ENCODE data around the gene RANBP3. TPM values are rescaled to one million over a fixed set of nuclear protein-coding genes. Genes with fewer than 3 reads are reported as not detected.

RANBP3 gene
- total RNA-seq, 1 experiment from 2014 or later: 59.5 TPM

- DNase-seq (ENCODE audit: unreplicated experiment): no peak
- no TSS peak for BruUV-seq (replicated peaks)
- Mint-ChIP-seq H3K4me1 (ENCODE audit: insufficient read depth, unreplicated experiment) (no peaks in the 10 kb centered on the region), H3K27ac (ENCODE audit: low read depth, unreplicated experiment) (no peak overlapping the region), H3K36me3 (ENCODE audit: insufficient read depth, unreplicated experiment) (peaks cover 12% of the 10 kb centered on the region), H3K9me3 (ENCODE audit: unreplicated experiment) (no peaks in the 10 kb centered on the region), H3K4me3 (ENCODE audit: unreplicated experiment) (no peak overlapping the region), H3K27me3 (ENCODE audit: insufficient read depth, unreplicated experiment) (no peaks in the 10 kb centered on the region)
- intact Hi-C loops (cut with micrococcal nuclease): no loop called here
- CTCF ChIA-PET: interaction anchor here (0.8 to 1.8 kb wide), 3 partner anchors 11 to 18 kb away, joined by 3 to 5 read pairs (median 4); no protein-coding TSS in a partner anchor
- POLR2A ChIA-PET: no interaction called here
- no peak for TF ChIP-seq CTCF (IDR thresholded peaks at IDR 0.05; ENCODE audit: unreplicated experiment)
Observed at GRCh38 chr19:6005321-6006069, 27.6 kb upstream of the RANBP3 start.

GRCh38 chr19:6003976-6004375 is 26.0 kb upstream of the RANBP3 start:
- H3K36me3 Mint-ChIP-seq (ENCODE audit: insufficient read depth, unreplicated experiment): peaks cover 12% of the 10 kb centered on the region
- BruUV-seq (replicated peaks): no TSS peak
- TF ChIP-seq CTCF (IDR thresholded peaks at IDR 0.05; ENCODE audit: unreplicated experiment): no peak
- H3K9me3 Mint-ChIP-seq (ENCODE audit: unreplicated experiment): no peaks in the 10 kb centered on the region
- POLR2A ChIA-PET: interaction anchor here (0.5 kb wide), 1 partner anchor 15 kb away, joined by 3 read pairs; no protein-coding TSS in a partner anchor
- no peak for DNase-seq (ENCODE audit: unreplicated experiment)
- H3K27me3 Mint-ChIP-seq (ENCODE audit: insufficient read depth, unreplicated experiment): no peaks in the 10 kb centered on the region
- H3K4me3 Mint-ChIP-seq (ENCODE audit: unreplicated experiment): no peak overlapping the region
- intact Hi-C loops (cut with micrococcal nuclease): no loop called here
- no peaks in the 10 kb centered on the region for H3K4me1 Mint-ChIP-seq (ENCODE audit: insufficient read depth, unreplicated experiment)
- H3K27ac Mint-ChIP-seq (ENCODE audit: low read depth, unreplicated experiment): no peak overlapping the region
- CTCF ChIA-PET: no interaction called here

GRCh38 chr19:6002591-6002990 is 24.7 kb upstream of the RANBP3 start:
- TF ChIP-seq CTCF (IDR thresholded peaks at IDR 0.05; ENCODE audit: unreplicated experiment): no peak
- H3K36me3 Mint-ChIP-seq (ENCODE audit: insufficient read depth, unreplicated experiment): peaks cover 8% of the 10 kb centered on the region
- no peak for DNase-seq (ENCODE audit: unreplicated experiment)
- H3K27me3 Mint-ChIP-seq (ENCODE audit: insufficient read depth, unreplicated experiment): no peaks in the 10 kb centered on the region
- ChIA-PET CTCF (interaction anchor here (1.8 kb wide), 1 partner anchor 216 kb away, joined by 8 read pairs; no protein-coding TSS in a partner anchor), POLR2A (no interaction called here)
- no peaks in the 10 kb centered on the region for H3K9me3 Mint-ChIP-seq (ENCODE audit: unreplicated experiment)
- intact Hi-C loops (cut with micrococcal nuclease): no loop called here
- no peaks in the 10 kb centered on the region for H3K4me1 Mint-ChIP-seq (ENCODE audit: insufficient read depth, unreplicated experiment)
- no TSS peak for BruUV-seq (replicated peaks)
- H3K4me3 Mint-ChIP-seq (ENCODE audit: unreplicated experiment): no peak overlapping the region
- H3K27ac Mint-ChIP-seq (ENCODE audit: low read depth, unreplicated experiment): no peak overlapping the region

GRCh38 chr19:6000228-6000847 is 22.4 kb upstream of the RANBP3 start:
- no peaks in the 10 kb centered on the region for H3K9me3 Mint-ChIP-seq (ENCODE audit: unreplicated experiment)
- ChIA-PET POLR2A (interaction anchor here (0.5 to 0.6 kb wide), 2 partner anchors 117 to 184 kb away, joined by 3 read pairs; no protein-coding TSS in a partner anchor), CTCF (interaction anchor here (1.1 to 1.2 kb wide), 2 partner anchors 22 to 32 kb away, joined by 4 read pairs; no protein-coding TSS in a partner anchor)
- TF ChIP-seq CTCF (IDR thresholded peaks at IDR 0.05; ENCODE audit: unreplicated experiment): no peak
- intact Hi-C loops (cut with micrococcal nuclease): no loop called here
- H3K27ac Mint-ChIP-seq (ENCODE audit: low read depth, unreplicated experiment): no peak overlapping the region
- H3K27me3 Mint-ChIP-seq (ENCODE audit: insufficient read depth, unreplicated experiment): no peaks in the 10 kb centered on the region
- no TSS peak for BruUV-seq (replicated peaks)
- H3K36me3 Mint-ChIP-seq (ENCODE audit: insufficient read depth, unreplicated experiment): no peaks in the 10 kb centered on the region
- H3K4me3 Mint-ChIP-seq (ENCODE audit: unreplicated experiment): no peak overlapping the region
- no peak for DNase-seq (ENCODE audit: unreplicated experiment)
- H3K4me1 Mint-ChIP-seq (ENCODE audit: insufficient read depth, unreplicated experiment): no peaks in the 10 kb centered on the region

Data from MCF 10A (cell line).